ENCODE data around the gene CTSO. TPM values are rescaled to one million over a fixed set of nuclear protein-coding genes. Genes with fewer than 3 reads are reported as not detected.

Gene CTSO
- total RNA-seq, 1 experiment from 2014 or later, result 2.9 TPM

- peak in 1 of 2 experiments; percentile 8 for DNase-seq
- intact Hi-C loops (cut with micrococcal nuclease; ENCODE audit: unreplicated experiment), result loop anchor here (5.0 kb wide), 2 partner anchors 38 to 67 kb away; no protein-coding TSS in a partner anchor
- Mint-ChIP-seq H3K27me3 (ENCODE audit: insufficient read depth, unreplicated experiment) (no peaks in the 10 kb centered on the region), H3K4me3 (ENCODE audit: unreplicated experiment) (no peak overlapping the region), H3K9me3 (ENCODE audit: unreplicated experiment) (no peaks in the 10 kb centered on the region), H3K27ac (ENCODE audit: unreplicated experiment) (no peak overlapping the region), H3K36me3 (ENCODE audit: insufficient read depth, unreplicated experiment) (no peaks in the 10 kb centered on the region), H3K4me1 (ENCODE audit: low read depth, unreplicated experiment) (peaks cover 14% of the 10 kb centered on the region)
- Histone ChIP-seq H3K36me3 (ENCODE audit: control insufficient read depth, insufficient read depth, low read length) (no peaks in the 10 kb centered on the region), H3K4me1 (peaks cover 34% of the 10 kb centered on the region), H3K4me3 (ENCODE audit: low read depth, low read length) (no peak overlapping the region), H3K27me3 (replicated peaks; ENCODE audit: control insufficient read depth, insufficient read depth, low read length) (no peaks in the 10 kb centered on the region), H3K9me3 (peaks cover 4% of the 10 kb centered on the region)
- TF ChIP-seq, protein P1, sequence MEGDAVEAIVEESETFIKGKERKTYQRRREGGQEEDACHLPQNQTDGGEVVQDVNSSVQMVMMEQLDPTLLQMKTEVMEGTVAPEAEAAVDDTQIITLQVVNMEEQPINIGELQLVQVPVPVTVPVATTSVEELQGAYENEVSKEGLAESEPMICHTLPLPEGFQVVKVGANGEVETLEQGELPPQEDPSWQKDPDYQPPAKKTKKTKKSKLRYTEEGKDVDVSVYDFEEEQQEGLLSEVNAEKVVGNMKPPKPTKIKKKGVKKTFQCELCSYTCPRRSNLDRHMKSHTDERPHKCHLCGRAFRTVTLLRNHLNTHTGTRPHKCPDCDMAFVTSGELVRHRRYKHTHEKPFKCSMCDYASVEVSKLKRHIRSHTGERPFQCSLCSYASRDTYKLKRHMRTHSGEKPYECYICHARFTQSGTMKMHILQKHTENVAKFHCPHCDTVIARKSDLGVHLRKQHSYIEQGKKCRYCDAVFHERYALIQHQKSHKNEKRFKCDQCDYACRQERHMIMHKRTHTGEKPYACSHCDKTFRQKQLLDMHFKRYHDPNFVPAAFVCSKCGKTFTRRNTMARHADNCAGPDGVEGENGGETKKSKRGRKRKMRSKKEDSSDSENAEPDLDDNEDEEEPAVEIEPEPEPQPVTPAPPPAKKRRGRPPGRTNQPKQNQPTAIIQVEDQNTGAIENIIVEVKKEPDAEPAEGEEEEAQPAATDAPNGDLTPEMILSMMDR (IDR thresholded peaks at IDR 0.05; ENCODE audit: insufficient read depth in 1 of 2, low read depth in 1 of 2, low read length in 1 of 2, severe bottlenecking in 1 of 2, unreplicated experiment in 1 of 2), result no peak
- no TSS peak for BruUV-seq (replicated peaks)
- CTCF ChIA-PET, result no interaction called here
- POLR2A ChIA-PET, result no interaction called here
Observed at GRCh38 chr4:155904331-155904730, 49.3 kb downstream of the CTSO start.

- CTCF ChIA-PET, result interaction anchor here (0.7 kb wide), 1 partner anchor 14 kb away, joined by 3 read pairs; no protein-coding TSS in a partner anchor
- H3K36me3 ChIP-seq (ENCODE audit: control insufficient read depth, insufficient read depth, low read length), result no peaks in the 10 kb centered on the region
- peaks cover 14% of the 10 kb centered on the region for H3K4me1 Mint-ChIP-seq (ENCODE audit: low read depth, unreplicated experiment)
Observed at GRCh38 chr4:155903453-155903852, 50.2 kb downstream of the CTSO start, which contains the start of gene TDO2. TSS of gene TDO2 (plus strand) at chr4:155903696. CDS start at chr4:155903759, 63 bp downstream.

GRCh38 chr4:155901013-155901412 lies 52.7 kb downstream of the CTSO start:
- POLR2A ChIA-PET, result no interaction called here
- Mint-ChIP-seq H3K9me3 (ENCODE audit: unreplicated experiment) (peaks cover 11% of the 10 kb centered on the region), H3K4me3 (ENCODE audit: unreplicated experiment) (no peak overlapping the region), H3K4me1 (ENCODE audit: low read depth, unreplicated experiment) (peaks cover 14% of the 10 kb centered on the region), H3K27ac (ENCODE audit: unreplicated experiment) (no peak overlapping the region), H3K27me3 (ENCODE audit: insufficient read depth, unreplicated experiment) (no peaks in the 10 kb centered on the region), H3K36me3 (ENCODE audit: insufficient read depth, unreplicated experiment) (no peaks in the 10 kb centered on the region)
- BruUV-seq (replicated peaks), result no TSS peak
- intact Hi-C loops (cut with micrococcal nuclease; ENCODE audit: unreplicated experiment), result loop anchor here (5.0 kb wide), 2 partner anchors 41 to 64 kb away; no protein-coding TSS in a partner anchor
- TF ChIP-seq, protein P1 (IDR thresholded peaks at IDR 0.05; ENCODE audit: insufficient read depth in 1 of 2, low read depth in 1 of 2, low read length in 1 of 2, severe bottlenecking in 1 of 2, unreplicated experiment in 1 of 2), result no peak
- no peak for DNase-seq
- H3K27me3 ChIP-seq (replicated peaks; ENCODE audit: control insufficient read depth, insufficient read depth, low read length), result no peaks in the 10 kb centered on the region
- H3K4me3 ChIP-seq (ENCODE audit: low read depth, low read length), result no peak overlapping the region
- H3K4me1 ChIP-seq, result peaks cover 34% of the 10 kb centered on the region
- H3K36me3 ChIP-seq (ENCODE audit: control insufficient read depth, insufficient read depth, low read length), result no peaks in the 10 kb centered on the region
- CTCF ChIA-PET, result no interaction called here
- H3K9me3 ChIP-seq, result peaks cover 4% of the 10 kb centered on the region

More at GRCh38 chr4:155903453-155903852, 50.2 kb downstream of the CTSO start, which contains the start of gene TDO2:
- BruUV-seq (replicated peaks), result no TSS peak
- Mint-ChIP-seq H3K27ac (ENCODE audit: unreplicated experiment) (no peak within 1 kb of the TSS), H3K27me3 (ENCODE audit: insufficient read depth, unreplicated experiment) (no peaks in the 10 kb centered on the region), H3K9me3 (ENCODE audit: unreplicated experiment) (peaks cover 2% of the 10 kb centered on the region), H3K4me3 (ENCODE audit: unreplicated experiment) (no peak within 1 kb of the TSS), H3K36me3 (ENCODE audit: insufficient read depth, unreplicated experiment) (no peaks in the 10 kb centered on the region)
- peaks cover 4% of the 10 kb centered on the region for H3K9me3 ChIP-seq
- no peak for DNase-seq
- H3K27me3 ChIP-seq (replicated peaks; ENCODE audit: control insufficient read depth, insufficient read depth, low read length), result no peaks in the 10 kb centered on the region
- H3K4me3 ChIP-seq (ENCODE audit: low read depth, low read length), result no peak within 1 kb of the TSS
- H3K4me1 ChIP-seq, result peaks cover 34% of the 10 kb centered on the region
- POLR2A ChIA-PET, result no interaction called here
- intact Hi-C loops (cut with micrococcal nuclease; ENCODE audit: unreplicated experiment), result loop anchor here (5.0 kb wide), 2 partner anchors 39 to 66 kb away; no protein-coding TSS in a partner anchor
- TF ChIP-seq, protein P1 (IDR thresholded peaks at IDR 0.05; ENCODE audit: insufficient read depth in 1 of 2, low read depth in 1 of 2, low read length in 1 of 2, severe bottlenecking in 1 of 2, unreplicated experiment in 1 of 2), result no peak

All from Caco-2 (cell line).